Activated CD8-positive, alpha-beta T cell treated with anti-CD3 and anti-CD28 coated beads for 36 hours (primary cell): ENCODE data around the gene ABCA1. TPM values are rescaled to one million over a fixed set of nuclear protein-coding genes. Genes with fewer than 3 reads are reported as not detected.

Experiments
- ATAC-seq: fragments of 200-7000 bp; cut with Tn5 transposase; one replicate; pipeline ENCODE4 v1.10.0; 2021; ENCODE audit warnings: mild to moderate bottlenecking, moderate library complexity
- CTCF ChIA-PET: fragments of 350-600 bp; sonication (Branson Sonifier 250); formaldehyde crosslinking; loops from one replicate; lab custom pipeline; 2021; ENCODE audit warnings: antibody characterized with exemption; lab: Charles Lee
- POLR2A ChIA-PET: fragments of 350-600 bp; sonication (Branson Sonifier 250); formaldehyde crosslinking; loops from one replicate; lab custom pipeline; 2021; ENCODE audit warnings: antibody characterized with exemption; lab: Charles Lee
- DNase-seq: peaks from one replicate; pipeline ENCODE4 v3.0.0-alpha.2; 2020
- H3K27ac Mint-ChIP-seq: one replicate; pipeline ENCODE4 v1.8.0; 2021; ENCODE audit warnings: mild to moderate bottlenecking, mixed read lengths
- H3K27me3 Mint-ChIP-seq: one replicate; pipeline ENCODE4 v1.8.0; 2021; ENCODE audit warnings: mixed read lengths
- H3K36me3 Mint-ChIP-seq: one replicate; pipeline ENCODE4 v1.8.0; 2021; ENCODE audit warnings: low read depth, mixed read lengths
- H3K4me1 Mint-ChIP-seq: one replicate; pipeline ENCODE4 v1.8.0; 2021; ENCODE audit warnings: low read depth, mixed read lengths
- H3K4me3 Mint-ChIP-seq: one replicate; pipeline ENCODE4 v1.8.0; 2021; ENCODE audit warnings: mild to moderate bottlenecking, moderate library complexity, mixed read lengths
- H3K9me3 Mint-ChIP-seq: one replicate; pipeline ENCODE4 v1.8.0; 2021; ENCODE audit warnings: mixed read lengths
- intact Hi-C: fragments of 100-400 bp; cut with micrococcal nuclease; formaldehyde crosslinking; loops from one replicate; pipeline ENCODE4 v1.10.0; 2022
- total RNA-seq, 2 experiments: library from RNA; stranded (reverse); gene quantifications; one replicate each; pipeline ENCODE4 v1.2.3, GENCODE V29; 2021
- TF ChIP-seq, protein P1 (sequence below): fragments of 200-600 bp; IDR thresholded peaks from one replicate; pipeline ENCODE4 v1.8.0; 2022; ENCODE audit warnings: antibody characterized with exemption, mild to moderate bottlenecking

ABCA1 gene
- total RNA-seq, 2 experiments from 2014 or later = 0.20 to 0.38 TPM

DNA sequence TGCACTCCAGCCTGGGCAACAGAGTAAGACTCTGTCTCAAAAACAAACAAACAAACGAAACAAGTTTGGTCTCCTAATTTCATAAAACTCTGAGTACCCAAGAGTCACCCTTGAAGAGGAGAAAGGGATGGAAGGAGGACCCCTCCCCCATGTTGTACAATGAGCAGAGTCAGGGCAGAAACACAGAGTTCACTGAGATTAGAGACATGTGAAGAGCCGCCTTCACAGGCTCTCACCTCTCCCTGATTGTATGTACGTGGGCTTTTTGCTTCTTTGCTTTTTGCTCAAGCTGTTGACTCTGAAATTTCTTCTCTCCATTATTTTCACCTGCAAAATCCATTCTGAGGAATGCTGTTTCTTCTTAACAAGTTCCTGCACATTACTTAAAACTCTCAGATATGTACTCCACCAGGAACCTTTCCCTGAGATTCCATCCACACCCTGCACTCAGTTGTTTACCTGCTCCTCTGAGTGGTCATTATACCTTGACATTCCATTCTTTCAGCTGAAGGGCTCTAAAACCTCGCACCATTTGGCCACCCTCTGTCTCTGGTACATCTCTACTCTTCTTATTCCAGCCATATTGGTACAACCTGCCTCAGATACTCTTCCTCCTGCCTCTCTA, 44.4 kb upstream of the ABCA1 start:
- TF ChIP-seq, protein P1, sequence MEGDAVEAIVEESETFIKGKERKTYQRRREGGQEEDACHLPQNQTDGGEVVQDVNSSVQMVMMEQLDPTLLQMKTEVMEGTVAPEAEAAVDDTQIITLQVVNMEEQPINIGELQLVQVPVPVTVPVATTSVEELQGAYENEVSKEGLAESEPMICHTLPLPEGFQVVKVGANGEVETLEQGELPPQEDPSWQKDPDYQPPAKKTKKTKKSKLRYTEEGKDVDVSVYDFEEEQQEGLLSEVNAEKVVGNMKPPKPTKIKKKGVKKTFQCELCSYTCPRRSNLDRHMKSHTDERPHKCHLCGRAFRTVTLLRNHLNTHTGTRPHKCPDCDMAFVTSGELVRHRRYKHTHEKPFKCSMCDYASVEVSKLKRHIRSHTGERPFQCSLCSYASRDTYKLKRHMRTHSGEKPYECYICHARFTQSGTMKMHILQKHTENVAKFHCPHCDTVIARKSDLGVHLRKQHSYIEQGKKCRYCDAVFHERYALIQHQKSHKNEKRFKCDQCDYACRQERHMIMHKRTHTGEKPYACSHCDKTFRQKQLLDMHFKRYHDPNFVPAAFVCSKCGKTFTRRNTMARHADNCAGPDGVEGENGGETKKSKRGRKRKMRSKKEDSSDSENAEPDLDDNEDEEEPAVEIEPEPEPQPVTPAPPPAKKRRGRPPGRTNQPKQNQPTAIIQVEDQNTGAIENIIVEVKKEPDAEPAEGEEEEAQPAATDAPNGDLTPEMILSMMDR = no peak
- ATAC-seq = no peak
- ChIA-PET CTCF (interaction anchor here (1.5 kb wide), 1 partner anchor 13 kb away, joined by 4 read pairs; no protein-coding TSS in a partner anchor), POLR2A (interaction anchor here (1.0 to 1.9 kb wide), 2 partner anchors 9 to 13 kb away, joined by 3 to 4 read pairs; no protein-coding TSS in a partner anchor)
- Mint-ChIP-seq H3K4me1 (peaks cover 4% of the 10 kb centered on the region), H3K27ac (no peak overlapping the region), H3K36me3 (no peaks in the 10 kb centered on the region), H3K4me3 (no peak overlapping the region), H3K27me3 (peaks cover 21% of the 10 kb centered on the region), H3K9me3 (no peaks in the 10 kb centered on the region)
- intact Hi-C loops = no loop called here
- no peak for DNase-seq

GRCh38 chr9:104971511-104971910, 43.6 kb upstream of the ABCA1 start:
- Mint-ChIP-seq H3K4me3 (no peak overlapping the region), H3K9me3 (no peaks in the 10 kb centered on the region), H3K36me3 (no peaks in the 10 kb centered on the region), H3K27ac (no peak overlapping the region), H3K27me3 (peaks cover 21% of the 10 kb centered on the region), H3K4me1 (peaks cover 4% of the 10 kb centered on the region)
- no peak for ATAC-seq
- TF ChIP-seq, protein P1 = no peak
- CTCF ChIA-PET = interaction anchor here (1.1 kb wide), 1 partner anchor 20 kb away, joined by 3 read pairs; no protein-coding TSS in a partner anchor
- POLR2A ChIA-PET = interaction anchor here (1.0 to 1.9 kb wide), 2 partner anchors 10 to 14 kb away, joined by 3 to 4 read pairs; no protein-coding TSS in a partner anchor
- intact Hi-C loops = no loop called here
- no peak for DNase-seq

- Mint-ChIP-seq H3K27ac (no peak overlapping the region), H3K27me3 (peaks cover 21% of the 10 kb centered on the region), H3K4me3 (no peak overlapping the region), H3K9me3 (no peaks in the 10 kb centered on the region), H3K4me1 (peaks cover 4% of the 10 kb centered on the region), H3K36me3 (no peaks in the 10 kb centered on the region)
- CTCF ChIA-PET = interaction anchor here (1.1 to 1.6 kb wide), 2 partner anchors 15 to 21 kb away, joined by 3 to 4 read pairs; no protein-coding TSS in a partner anchor
- TF ChIP-seq, protein P1 = no peak
- no peak for DNase-seq
- intact Hi-C loops = no loop called here
- POLR2A ChIA-PET = interaction anchor here (1.6 to 1.9 kb wide), 2 partner anchors 9 to 15 kb away, joined by 3 to 4 read pairs; no protein-coding TSS in a partner anchor
- no peak for ATAC-seq
These were observed 42.5 kb upstream of the ABCA1 start for GRCh38 chr9:104970271-104970987.

GRCh38 chr9:104969116-104969515, 41.2 kb upstream of the ABCA1 start:
- POLR2A ChIA-PET = no interaction called here
- DNase-seq = no peak
- no peak overlapping the region for H3K27ac Mint-ChIP-seq
- peaks cover 4% of the 10 kb centered on the region for H3K4me1 Mint-ChIP-seq
- H3K36me3 Mint-ChIP-seq = no peaks in the 10 kb centered on the region
- peaks cover 21% of the 10 kb centered on the region for H3K27me3 Mint-ChIP-seq
- H3K9me3 Mint-ChIP-seq = no peaks in the 10 kb centered on the region
- peak overlapping the region; percentile 85 for H3K4me3 Mint-ChIP-seq
- no peak for ATAC-seq
- CTCF ChIA-PET = no interaction called here
- intact Hi-C loops = no loop called here
- TF ChIP-seq, protein P1 = no peak
